Measurements from ENCODE around the gene MRPL45.
A peak's percentile ranks its signal among the peaks of the same experiment; 100 is the strongest.
"Not testable (repeated sequence)": the region's sequence is repeated elsewhere in the genome, so short reads cannot be mapped to it uniquely, and the experiment has no call there.

MRPL45 gene

GRCh38 chr17:38289760-38290159 lies 7.2 kb upstream of the MRPL45 start:
- not testable (repeated sequence) for H3K9me3 ChIP-seq (ENCODE audit: control insufficient read depth, insufficient read depth, low read length); H3K9ac ChIP-seq (ENCODE audit: low read depth, low read length); H3K27me3 ChIP-seq (ENCODE audit: control insufficient read depth, insufficient read depth, low read length); H3K4me1 ChIP-seq (ENCODE audit: control insufficient read depth, insufficient read depth, low read length); H3K36me3 ChIP-seq (ENCODE audit: control insufficient read depth, insufficient read depth, low read length); H3K4me3 ChIP-seq (ENCODE audit: low read depth, low read length)

- not testable (repeated sequence) for H3K27me3 ChIP-seq (ENCODE audit: control insufficient read depth, insufficient read depth, low read length); H3K9ac ChIP-seq (ENCODE audit: low read depth, low read length); H3K4me1 ChIP-seq (ENCODE audit: control insufficient read depth, insufficient read depth, low read length); H3K9me3 ChIP-seq (ENCODE audit: control insufficient read depth, insufficient read depth, low read length); H3K36me3 ChIP-seq (ENCODE audit: control insufficient read depth, insufficient read depth, low read length); H3K4me3 ChIP-seq (ENCODE audit: low read depth, low read length)
Observed at GRCh38 chr17:38295602-38296365, 1.2 kb upstream of the MRPL45 start.

- H3K9ac ChIP-seq (ENCODE audit: low read depth, low read length) = no peak overlapping the region
- no peaks in the 10 kb centered on the region for H3K4me1 ChIP-seq (ENCODE audit: control insufficient read depth, insufficient read depth, low read length)
- H3K27me3 ChIP-seq (ENCODE audit: control insufficient read depth, insufficient read depth, low read length) = no peaks in the 10 kb centered on the region
- H3K4me3 ChIP-seq (ENCODE audit: low read depth, low read length) = no peak overlapping the region
- peaks cover 10% of the 10 kb centered on the region for H3K36me3 ChIP-seq (ENCODE audit: control insufficient read depth, insufficient read depth, low read length)
- no peaks in the 10 kb centered on the region for H3K9me3 ChIP-seq (ENCODE audit: control insufficient read depth, insufficient read depth, low read length)
Observed at GRCh38 chr17:38315497-38315896, 18.5 kb downstream of the MRPL45 start.

- no peaks in the 10 kb centered on the region for H3K9me3 ChIP-seq (ENCODE audit: control insufficient read depth, insufficient read depth, low read length)
- no peak overlapping the region for H3K9ac ChIP-seq (ENCODE audit: low read depth, low read length)
- H3K36me3 ChIP-seq (ENCODE audit: control insufficient read depth, insufficient read depth, low read length) = peaks cover 13% of the 10 kb centered on the region
- no peak overlapping the region for H3K4me3 ChIP-seq (ENCODE audit: low read depth, low read length)
- H3K27me3 ChIP-seq (ENCODE audit: control insufficient read depth, insufficient read depth, low read length) = no peaks in the 10 kb centered on the region
- no peaks in the 10 kb centered on the region for H3K4me1 ChIP-seq (ENCODE audit: control insufficient read depth, insufficient read depth, low read length)
Observed at GRCh38 chr17:38317081-38317480, 20.1 kb downstream of the MRPL45 start.

- Histone ChIP-seq H3K36me3 (ENCODE audit: control insufficient read depth, insufficient read depth, low read length) (peaks cover 19% of the 10 kb centered on the region), H3K9ac (ENCODE audit: low read depth, low read length) (no peak overlapping the region), H3K4me3 (ENCODE audit: low read depth, low read length) (no peak overlapping the region), H3K9me3 (ENCODE audit: control insufficient read depth, insufficient read depth, low read length) (no peaks in the 10 kb centered on the region), H3K27me3 (ENCODE audit: control insufficient read depth, insufficient read depth, low read length) (no peaks in the 10 kb centered on the region), H3K4me1 (ENCODE audit: control insufficient read depth, insufficient read depth, low read length) (peaks cover 12% of the 10 kb centered on the region)
Observed at GRCh38 chr17:38320482-38320881, 23.5 kb downstream of the MRPL45 start.

- Histone ChIP-seq H3K36me3 (ENCODE audit: control insufficient read depth, insufficient read depth, low read length) (peaks cover 19% of the 10 kb centered on the region), H3K9ac (ENCODE audit: low read depth, low read length) (no peak overlapping the region), H3K4me1 (ENCODE audit: control insufficient read depth, insufficient read depth, low read length) (peaks cover 16% of the 10 kb centered on the region), H3K4me3 (ENCODE audit: low read depth, low read length) (no peak overlapping the region), H3K27me3 (ENCODE audit: control insufficient read depth, insufficient read depth, low read length) (no peaks in the 10 kb centered on the region), H3K9me3 (ENCODE audit: control insufficient read depth, insufficient read depth, low read length) (no peaks in the 10 kb centered on the region)
Observed at GRCh38 chr17:38322156-38322779, 25.3 kb downstream of the MRPL45 start.

GRCh38 chr17:38322897-38323296 lies 25.9 kb downstream of the MRPL45 start:
- H3K4me1 ChIP-seq (ENCODE audit: control insufficient read depth, insufficient read depth, low read length) = peaks cover 16% of the 10 kb centered on the region
- H3K27me3 ChIP-seq (ENCODE audit: control insufficient read depth, insufficient read depth, low read length) = no peaks in the 10 kb centered on the region
- H3K36me3 ChIP-seq (ENCODE audit: control insufficient read depth, insufficient read depth, low read length) = peaks cover 19% of the 10 kb centered on the region
- H3K9me3 ChIP-seq (ENCODE audit: control insufficient read depth, insufficient read depth, low read length) = no peaks in the 10 kb centered on the region
- H3K9ac ChIP-seq (ENCODE audit: low read depth, low read length) = no peak overlapping the region
- no peak overlapping the region for H3K4me3 ChIP-seq (ENCODE audit: low read depth, low read length)

- Histone ChIP-seq H3K9me3 (ENCODE audit: control insufficient read depth, insufficient read depth, low read length) (no peaks in the 10 kb centered on the region), H3K4me3 (ENCODE audit: low read depth, low read length) (no peak overlapping the region), H3K36me3 (ENCODE audit: control insufficient read depth, insufficient read depth, low read length) (peaks cover 19% of the 10 kb centered on the region), H3K9ac (ENCODE audit: low read depth, low read length) (no peak overlapping the region), H3K4me1 (ENCODE audit: control insufficient read depth, insufficient read depth, low read length) (peaks cover 16% of the 10 kb centered on the region), H3K27me3 (ENCODE audit: control insufficient read depth, insufficient read depth, low read length) (no peaks in the 10 kb centered on the region)
Observed at GRCh38 chr17:38324141-38324697, 27.3 kb downstream of the MRPL45 start.

- Histone ChIP-seq H3K27me3 (ENCODE audit: control insufficient read depth, insufficient read depth, low read length) (no peaks in the 10 kb centered on the region), H3K36me3 (ENCODE audit: control insufficient read depth, insufficient read depth, low read length) (peaks cover 15% of the 10 kb centered on the region), H3K4me3 (ENCODE audit: low read depth, low read length) (no peak overlapping the region), H3K4me1 (ENCODE audit: control insufficient read depth, insufficient read depth, low read length) (peaks cover 16% of the 10 kb centered on the region), H3K9ac (ENCODE audit: low read depth, low read length) (no peak overlapping the region), H3K9me3 (ENCODE audit: control insufficient read depth, insufficient read depth, low read length) (no peaks in the 10 kb centered on the region)
Observed at GRCh38 chr17:38324772-38325171, 27.8 kb downstream of the MRPL45 start.

GRCh38 chr17:38325221-38325851 lies 28.4 kb downstream of the MRPL45 start:
- Histone ChIP-seq H3K27me3 (ENCODE audit: control insufficient read depth, insufficient read depth, low read length) (no peaks in the 10 kb centered on the region), H3K36me3 (ENCODE audit: control insufficient read depth, insufficient read depth, low read length) (peaks cover 12% of the 10 kb centered on the region), H3K4me1 (ENCODE audit: control insufficient read depth, insufficient read depth, low read length) (peaks cover 16% of the 10 kb centered on the region), H3K9me3 (ENCODE audit: control insufficient read depth, insufficient read depth, low read length) (no peaks in the 10 kb centered on the region), H3K4me3 (ENCODE audit: low read depth, low read length) (no peak overlapping the region), H3K9ac (ENCODE audit: low read depth, low read length) (peak overlapping the region; percentile 26)

- no peaks in the 10 kb centered on the region for H3K9me3 ChIP-seq (ENCODE audit: control insufficient read depth, insufficient read depth, low read length)
- H3K9ac ChIP-seq (ENCODE audit: low read depth, low read length) = no peak overlapping the region
- H3K36me3 ChIP-seq (ENCODE audit: control insufficient read depth, insufficient read depth, low read length) = peaks cover 6% of the 10 kb centered on the region
- H3K27me3 ChIP-seq (ENCODE audit: control insufficient read depth, insufficient read depth, low read length) = no peaks in the 10 kb centered on the region
- H3K4me3 ChIP-seq (ENCODE audit: low read depth, low read length) = no peak overlapping the region
- H3K4me1 ChIP-seq (ENCODE audit: control insufficient read depth, insufficient read depth, low read length) = peaks cover 16% of the 10 kb centered on the region
Observed at GRCh38 chr17:38326996-38327792, 30.2 kb downstream of the MRPL45 start.
